GM18519 (cell line): Measurements from ENCODE around the gene RFX8.

ENCODE experiments used
- ATAC-seq: cut with Tn5 transposase; IDR thresholded peaks from one replicate; pipeline ENCODE4 v1.9.1; 2021; ENCODE audit warnings: mild to moderate bottlenecking, moderate library complexity; ENCODE audit not compliant: unreplicated experiment, low FRiP score

RFX8 gene

GRCh38 chr2:101386599-101387150 lies 88.2 kb downstream of the RFX8 start:
- ATAC-seq, result no peak

GRCh38 chr2:101383016-101383541 lies 91.8 kb downstream of the RFX8 start:
- no peak for ATAC-seq

GRCh38 chr2:101382442-101382841 lies 92.5 kb downstream of the RFX8 start:
- no peak for ATAC-seq

GRCh38 chr2:101380376-101380775 lies 94.5 kb downstream of the RFX8 start:
- ATAC-seq, result no peak

GRCh38 chr2:101379091-101379490 lies 95.8 kb downstream of the RFX8 start:
- no peak for ATAC-seq

GRCh38 chr2:101375653-101376052 lies 99.3 kb downstream of the RFX8 start:
- no peak for ATAC-seq

- ATAC-seq, result no peak
Observed at GRCh38 chr2:101374821-101375561, 99.9 kb downstream of the RFX8 start.

GRCh38 chr2:101372792-101373191 lies 102.1 kb downstream of the RFX8 start:
- no peak for ATAC-seq

- no peak for ATAC-seq
Observed at GRCh38 chr2:101371636-101372035, 103.3 kb downstream of the RFX8 start.

- ATAC-seq, result no peak
Observed at GRCh38 chr2:101369100-101369499, 105.8 kb downstream of the RFX8 start.

- no peak for ATAC-seq
Observed at GRCh38 chr2:101368376-101368775, 106.5 kb downstream of the RFX8 start.

GRCh38 chr2:101367508-101367907 lies 107.4 kb downstream of the RFX8 start:
- ATAC-seq, result no peak

- no peak for ATAC-seq
Observed at GRCh38 chr2:101364878-101365277, 110.0 kb downstream of the RFX8 start.

- no peak for ATAC-seq
Observed at GRCh38 chr2:101362777-101363176, 112.1 kb downstream of the RFX8 start.

- ATAC-seq, result no peak
Observed at GRCh38 chr2:101362316-101362715, 112.6 kb downstream of the RFX8 start.

GRCh38 chr2:101361522-101361921 lies 113.4 kb downstream of the RFX8 start:
- no peak for ATAC-seq

- no peak for ATAC-seq
Observed at GRCh38 chr2:101361121-101361520, 113.8 kb downstream of the RFX8 start.

- ATAC-seq, result no peak
Observed at GRCh38 chr2:101360232-101360631, 114.7 kb downstream of the RFX8 start.

GRCh38 chr2:101359410-101359954 lies 115.4 kb downstream of the RFX8 start:
- no peak for ATAC-seq

- no peak for ATAC-seq
Observed at GRCh38 chr2:101357376-101357775, 117.5 kb downstream of the RFX8 start.

GRCh38 chr2:101356521-101356920 lies 118.4 kb downstream of the RFX8 start:
- ATAC-seq, result no peak

GRCh38 chr2:101356055-101356454 lies 118.9 kb downstream of the RFX8 start:
- ATAC-seq, result no peak
